H1 (cell line): ENCODE data around the gene SFTPA2.
"Not testable (repeated sequence)": the region's sequence is repeated elsewhere in the genome, so short reads cannot be mapped to it uniquely, and the experiment has no call there.

Experiments
- CEBPB ChIP-seq: IDR thresholded peaks from 2 replicates; pipeline ENCODE4 v1.6.1; 2012; ENCODE audit warnings: low read depth, low read length
- POLR2AphosphoS5 ChIP-seq: IDR thresholded peaks from 2 replicates; pipeline ENCODE4 v1.6.1; 2011; ENCODE audit warnings: low read depth, low read length

DNA sequence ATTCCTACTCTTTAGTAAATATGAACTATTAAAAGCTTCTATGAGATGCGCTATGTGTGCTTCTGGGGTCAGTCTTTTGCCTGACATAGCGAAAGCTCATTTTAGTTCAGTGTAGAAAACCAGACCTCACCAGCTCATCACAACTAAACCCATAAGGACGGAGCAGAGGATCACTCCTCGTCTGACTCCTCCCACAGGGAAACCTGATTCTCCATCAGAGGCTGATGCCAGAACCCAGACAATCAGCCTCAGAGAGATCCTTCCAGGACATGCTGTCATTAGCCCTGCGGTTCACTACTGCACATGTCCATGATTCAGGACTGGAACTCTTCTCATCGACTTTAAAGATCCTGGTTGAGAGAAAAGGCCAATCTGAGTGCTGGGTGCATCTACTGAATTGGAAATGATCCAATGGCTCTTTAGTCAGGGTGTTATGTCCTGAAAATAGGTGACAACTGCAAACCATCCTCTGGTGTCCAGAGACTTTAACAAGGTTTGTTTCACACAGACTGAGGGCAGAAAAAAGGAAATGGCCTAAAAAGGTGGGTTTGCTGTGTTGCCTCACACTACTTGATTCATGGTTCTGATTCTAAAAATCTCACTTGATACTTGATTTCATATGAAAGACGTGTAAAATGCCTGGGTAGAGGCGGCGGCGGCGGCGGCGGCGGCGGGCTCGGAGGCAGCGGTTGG is 48.2 kb downstream of the SFTPA2 start, which contains the start of gene EIF5AL1:
- TF ChIP-seq POLR2AphosphoS5, CEBPB: not testable (repeated sequence)
